GM12801 (cell line): ENCODE data around the gene CCDC195.

ENCODE experiments used
- CTCF ChIP-seq: IDR thresholded peaks from one replicate; pipeline ENCODE4 v1.5.1; 2011; ENCODE audit warnings: control low read depth; ENCODE audit not compliant: insufficient read length; ENCODE audit errors: extremely low read depth

CCDC195 gene

GRCh38 chr2:224691563-224691962 is 24.6 kb downstream of the CCDC195 start:
- no peak for TF ChIP-seq CTCF

GRCh38 chr2:224690868-224691267 is 25.3 kb downstream of the CCDC195 start:
- TF ChIP-seq CTCF, result no peak

GRCh38 chr2:224689539-224689938 is 26.6 kb downstream of the CCDC195 start:
- TF ChIP-seq CTCF, result no peak

- TF ChIP-seq CTCF, result no peak
Observed at GRCh38 chr2:224688997-224689396, 27.2 kb downstream of the CCDC195 start.

- no peak for TF ChIP-seq CTCF
Observed at GRCh38 chr2:224687156-224687555, 29.0 kb downstream of the CCDC195 start.

GRCh38 chr2:224685121-224685520 is 31.0 kb downstream of the CCDC195 start:
- no peak for TF ChIP-seq CTCF

GRCh38 chr2:224682134-224682533 is 34.0 kb downstream of the CCDC195 start:
- TF ChIP-seq CTCF, result no peak

- TF ChIP-seq CTCF, result no peak
Observed at GRCh38 chr2:224671731-224672130, 44.4 kb downstream of the CCDC195 start.
